ENCODE results near the gene PSMG3.

GRCh38 chr7:1567896-1568510, 1.8 kb downstream of the PSMG3 start:
- TF ChIP-seq POLR2A (IDR thresholded peaks at IDR 0.05) (no peak), CTCF (IDR thresholded peaks at IDR 0.05) (no peak)

Measured in testis (tissue), 2 donors.